HL-60 (cell line): ENCODE measurements around the gene MYCBP2.

Source experiments
- DNase-seq, 2 experiments: peaks; one replicate each; pipeline ENCODE4 v3.0.0-alpha.2; 2010 to 2020; ENCODE audit warnings: low read depth in 1 of 2, low spot score in 1 of 2
- H3K27ac ChIP-seq: fragments of 250-450 bp; sonication (Bioruptor Pico); replicated peaks from 2 replicates; pipeline ENCODE4 v1.5.1; 2020; ENCODE audit warnings: mild to moderate bottlenecking, moderate library complexity
- H3K27me3 ChIP-seq: fragments of 250-450 bp; sonication (Bioruptor Pico); 2 replicates; pipeline ENCODE4 v1.5.1; 2021; ENCODE audit warnings: mild to moderate bottlenecking, moderate library complexity; ENCODE audit not compliant: insufficient read depth, poor library complexity, severe bottlenecking
- H3K4me3 ChIP-seq: replicated peaks from 2 replicates; pipeline ENCODE4 v1.5.1; 2011; ENCODE audit warnings: mild to moderate bottlenecking, control low read depth, low read length; ENCODE audit not compliant: insufficient read depth
- CTCF ChIP-seq: IDR thresholded peaks from one replicate; pipeline ENCODE4 v1.5.1; 2011; ENCODE audit warnings: low read length, control low read depth, inconsistent platforms; ENCODE audit not compliant: insufficient read depth
- GABPA ChIP-seq: IDR thresholded peaks from 2 replicates; pipeline ENCODE4 v1.6.1; 2012; ENCODE audit warnings: low read depth
- POLR2AphosphoS5 ChIP-seq: IDR thresholded peaks from 2 replicates; pipeline ENCODE4 v1.6.1; 2012; ENCODE audit warnings: low read depth
- REST ChIP-seq: IDR thresholded peaks from 2 replicates; pipeline ENCODE4 v1.6.1; 2012; ENCODE audit warnings: low read depth; ENCODE audit not compliant: insufficient replicate concordance
- SPI1 ChIP-seq: IDR thresholded peaks from 2 replicates; pipeline ENCODE4 v1.6.1; 2012; ENCODE audit warnings: low read depth, mild to moderate bottlenecking, borderline replicate concordance

MYCBP2 gene

GRCh38 chr13:77285098-77285497 is 41.8 kb downstream of the MYCBP2 start:
- DNase-seq, result no peak
- Histone ChIP-seq H3K4me3 (no peak overlapping the region), H3K27ac (no peak overlapping the region), H3K27me3 (no peaks in the 10 kb centered on the region)
- no peak for TF ChIP-seq GABPA
- TF ChIP-seq SPI1, result no peak
- TF ChIP-seq POLR2AphosphoS5, result no peak
- TF ChIP-seq REST, result no peak
- no peak for TF ChIP-seq CTCF

GRCh38 chr13:77274126-77274525 is 52.8 kb downstream of the MYCBP2 start:
- Histone ChIP-seq H3K27me3 (no peaks in the 10 kb centered on the region), H3K27ac (no peak overlapping the region), H3K4me3 (no peak overlapping the region)
- TF ChIP-seq SPI1, result no peak
- TF ChIP-seq GABPA, result no peak
- no peak for TF ChIP-seq CTCF
- no peak for TF ChIP-seq REST
- no peak for TF ChIP-seq POLR2AphosphoS5
- no peak for DNase-seq

GRCh38 chr13:77269141-77269540 is 57.8 kb downstream of the MYCBP2 start:
- no peak for TF ChIP-seq SPI1
- no peak for TF ChIP-seq POLR2AphosphoS5
- TF ChIP-seq REST, result no peak
- TF ChIP-seq GABPA, result no peak
- no peak for TF ChIP-seq CTCF
- H3K27ac ChIP-seq, result no peak overlapping the region
- no peaks in the 10 kb centered on the region for H3K27me3 ChIP-seq
- H3K4me3 ChIP-seq, result no peak overlapping the region
- no peak for DNase-seq
